Cardiac muscle cell (in vitro differentiated cells and primary cell): ENCODE data around the gene MRPL16. TPM values are rescaled to one million over a fixed set of nuclear protein-coding genes. Genes with fewer than 3 reads are reported as not detected.
"Not testable (repeated sequence)": the region's sequence is repeated elsewhere in the genome, so short reads cannot be mapped to it uniquely, and the experiment has no call there.

Source experiments
- DNase-seq, 2 donors: peaks; one replicate each; pipeline versions ENCODE4 v3.0.0 to v3.0.0-alpha.2; 2010 to 2017; ENCODE audit warnings: low read depth in 1 of 2, low spot score in 1 of 2
- H3K27ac ChIP-seq: fragments of 200-600 bp; sonication (generic); 2 replicates; pipeline ENCODE4 v1.5.1; 2016
- H3K27me3 ChIP-seq: fragments of 200-600 bp; sonication (generic); 2 replicates; pipeline ENCODE4 v1.6.0; 2016; ENCODE audit warnings: control low read depth
- H3K36me3 ChIP-seq: fragments of 200-600 bp; sonication (generic); 2 replicates; pipeline ENCODE4 v1.5.1; 2016; ENCODE audit warnings: control low read depth
- H3K4me1 ChIP-seq: fragments of 200-600 bp; sonication (generic); 2 replicates; pipeline ENCODE4 v1.8.1; 2017; ENCODE audit warnings: low read depth, mild to moderate bottlenecking, mixed run types
- H3K4me3 ChIP-seq: fragments of 200-600 bp; sonication (generic); 2 replicates; pipeline ENCODE4 v1.5.1; 2016; ENCODE audit warnings: mild to moderate bottlenecking
- H3K9me3 ChIP-seq: fragments of 200-600 bp; sonication (generic); 2 replicates; pipeline ENCODE4 v1.5.1; 2017; ENCODE audit warnings: low read depth, mild to moderate bottlenecking, control low read depth
- polyA plus RNA-seq: library from polyadenylated mRNA; unstranded; fragments of >200 nt; fragmentation: Nextera tagmentation; extraction: Ambion mirVana; gene quantifications from 2 replicates; pipeline ENCODE4 v1.2.1, GENCODE V29; 2016
- total RNA-seq: library from RNA; depleted of rRNA; stranded (reverse); fragments of >200 nt; gene quantifications from 2 replicates; pipeline ENCODE4 v1.2.3, GENCODE V29; 2016
- TF ChIP-seq, protein P1 (sequence below): IDR thresholded peaks from 2 replicates; pipeline ENCODE4 v1.5.1; 2012; ENCODE audit warnings: low read depth, mild to moderate bottlenecking, low read length

MRPL16 gene
- total and polyA plus RNA-seq, 2 experiments from 2014 or later = 73.8 to 101 TPM

DNA sequence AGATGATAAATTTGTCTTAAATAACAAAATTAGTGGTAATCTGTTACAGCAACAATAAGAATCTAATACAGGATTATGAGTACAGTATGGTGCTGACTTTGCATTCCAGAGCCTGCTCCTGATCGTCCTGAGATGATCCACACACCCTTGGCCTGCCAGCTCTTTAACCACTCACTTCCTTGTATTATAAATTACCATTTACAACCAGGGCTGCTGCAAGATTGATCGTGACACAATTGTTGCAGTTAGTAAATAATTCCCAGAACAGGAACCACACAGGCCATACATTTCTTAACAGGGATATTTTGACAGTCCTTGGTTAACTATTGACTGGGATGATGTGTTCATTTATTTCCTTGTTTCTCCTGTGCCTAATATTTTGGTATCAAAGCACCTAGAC is 38.6 kb upstream of the MRPL16 start:
- Histone ChIP-seq H3K4me1 (peaks cover 2% of the 10 kb centered on the region), H3K36me3 (no peaks in the 10 kb centered on the region), H3K4me3 (no peak overlapping the region), H3K9me3 (no peaks in the 10 kb centered on the region), H3K27me3 (no peaks in the 10 kb centered on the region), H3K27ac (no peak overlapping the region)
- TF ChIP-seq, protein P1, sequence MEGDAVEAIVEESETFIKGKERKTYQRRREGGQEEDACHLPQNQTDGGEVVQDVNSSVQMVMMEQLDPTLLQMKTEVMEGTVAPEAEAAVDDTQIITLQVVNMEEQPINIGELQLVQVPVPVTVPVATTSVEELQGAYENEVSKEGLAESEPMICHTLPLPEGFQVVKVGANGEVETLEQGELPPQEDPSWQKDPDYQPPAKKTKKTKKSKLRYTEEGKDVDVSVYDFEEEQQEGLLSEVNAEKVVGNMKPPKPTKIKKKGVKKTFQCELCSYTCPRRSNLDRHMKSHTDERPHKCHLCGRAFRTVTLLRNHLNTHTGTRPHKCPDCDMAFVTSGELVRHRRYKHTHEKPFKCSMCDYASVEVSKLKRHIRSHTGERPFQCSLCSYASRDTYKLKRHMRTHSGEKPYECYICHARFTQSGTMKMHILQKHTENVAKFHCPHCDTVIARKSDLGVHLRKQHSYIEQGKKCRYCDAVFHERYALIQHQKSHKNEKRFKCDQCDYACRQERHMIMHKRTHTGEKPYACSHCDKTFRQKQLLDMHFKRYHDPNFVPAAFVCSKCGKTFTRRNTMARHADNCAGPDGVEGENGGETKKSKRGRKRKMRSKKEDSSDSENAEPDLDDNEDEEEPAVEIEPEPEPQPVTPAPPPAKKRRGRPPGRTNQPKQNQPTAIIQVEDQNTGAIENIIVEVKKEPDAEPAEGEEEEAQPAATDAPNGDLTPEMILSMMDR = no peak
- no peak for DNase-seq

DNA sequence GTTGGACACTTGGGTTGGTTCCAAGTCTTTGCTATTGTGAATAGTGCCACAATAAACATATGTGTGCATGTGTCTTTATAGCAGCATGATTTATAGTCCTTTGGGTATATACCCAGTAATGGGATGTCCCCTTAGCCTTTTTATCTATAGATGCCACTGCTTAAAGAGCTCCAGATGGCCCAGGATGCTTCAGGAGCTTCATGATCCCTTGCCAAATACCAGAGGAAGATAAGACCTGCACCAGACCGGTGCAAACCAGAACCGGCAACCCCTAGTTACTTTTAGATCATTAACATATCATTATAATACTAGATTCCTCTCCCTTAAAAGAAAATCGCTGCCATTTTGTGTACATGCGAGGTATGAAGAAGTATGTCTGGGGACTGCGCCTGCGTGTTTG is 37.9 kb upstream of the MRPL16 start:
- not testable (repeated sequence) for H3K27ac ChIP-seq, H3K36me3 ChIP-seq, H3K27me3 ChIP-seq, H3K9me3 ChIP-seq, H3K4me3 ChIP-seq, H3K4me1 ChIP-seq, DNase-seq

DNA sequence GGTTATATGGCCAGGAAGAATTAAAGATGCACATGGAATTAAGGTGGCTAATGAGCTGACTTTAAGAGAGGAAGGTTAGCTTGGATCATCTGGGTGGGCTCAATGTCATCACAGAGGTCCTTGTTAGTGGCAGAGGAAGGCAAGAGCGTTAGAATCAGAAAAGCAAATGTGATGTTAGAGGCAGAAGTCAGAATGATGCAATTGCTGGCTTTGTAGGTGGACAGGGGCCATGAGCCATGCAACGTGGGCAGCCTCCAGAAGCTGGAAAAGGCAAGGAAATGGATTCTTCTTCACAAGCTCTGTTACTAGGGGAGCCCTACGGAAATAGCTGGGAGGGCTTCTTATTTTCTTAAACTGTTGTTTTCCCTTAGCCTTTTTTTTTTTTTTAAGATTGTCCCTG is 37.0 kb upstream of the MRPL16 start:
- H3K36me3 ChIP-seq = no peaks in the 10 kb centered on the region
- H3K9me3 ChIP-seq = no peaks in the 10 kb centered on the region
- DNase-seq = no peak
- no peak overlapping the region for H3K27ac ChIP-seq
- H3K4me3 ChIP-seq = no peak overlapping the region
- peaks cover 2% of the 10 kb centered on the region for H3K4me1 ChIP-seq
- H3K27me3 ChIP-seq = no peaks in the 10 kb centered on the region
- TF ChIP-seq, protein P1 = no peak

DNA sequence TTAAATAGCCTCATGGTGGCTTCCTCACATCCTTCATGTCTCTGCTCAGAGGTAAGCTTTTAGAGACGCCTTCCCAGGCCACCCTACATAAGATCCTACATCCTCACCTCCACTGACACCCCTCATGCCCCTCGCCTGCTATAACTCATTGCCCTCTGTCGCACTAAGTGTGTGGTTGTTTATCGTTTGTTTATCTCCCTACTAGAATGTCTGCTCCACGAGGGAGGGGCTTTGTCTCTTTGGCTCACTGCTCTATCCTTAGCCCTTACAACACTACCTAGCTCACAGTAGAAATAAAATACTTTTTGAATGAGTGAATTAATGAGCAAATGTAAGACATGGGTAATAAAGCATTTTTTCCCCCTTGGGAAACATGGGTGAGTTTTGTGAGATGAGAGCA is 36.0 kb upstream of the MRPL16 start:
- no peak for DNase-seq
- Histone ChIP-seq H3K9me3 (no peaks in the 10 kb centered on the region), H3K4me1 (peaks cover 2% of the 10 kb centered on the region), H3K27ac (no peak overlapping the region), H3K4me3 (no peak overlapping the region), H3K36me3 (no peaks in the 10 kb centered on the region), H3K27me3 (no peaks in the 10 kb centered on the region)
- TF ChIP-seq, protein P1 = no peak

DNA sequence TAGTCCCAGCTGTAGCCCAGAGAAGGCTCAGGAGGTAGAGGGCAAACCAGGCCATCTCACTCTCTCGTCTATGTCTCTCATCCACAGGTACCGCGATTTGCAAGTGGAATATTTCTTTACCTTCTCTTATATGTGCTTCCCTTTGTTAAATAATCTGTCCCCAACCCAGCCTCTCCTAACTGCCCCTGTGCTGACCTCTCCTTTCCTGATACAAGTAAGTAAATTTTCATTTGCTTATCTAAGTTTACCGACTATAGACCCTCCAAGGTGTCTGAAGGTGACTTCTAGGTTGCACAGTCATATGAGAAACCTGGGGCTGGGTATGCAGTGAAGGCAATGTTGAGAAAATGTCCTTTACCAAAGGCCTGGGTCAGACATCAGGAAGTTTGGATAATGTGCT is 34.8 kb upstream of the MRPL16 start, which contains the start of gene CBLIF:
CBLIF (minus strand) TSS at position 101 of the 400 bp plus-strand sequence; CDS start at position 55, 46 bp downstream.
- no peaks in the 10 kb centered on the region for H3K27me3 ChIP-seq
- H3K9me3 ChIP-seq = no peaks in the 10 kb centered on the region
- DNase-seq = no peak
- TF ChIP-seq, protein P1 = no peak
- H3K36me3 ChIP-seq = no peaks in the 10 kb centered on the region
- no peak within 1 kb of the TSS for H3K4me3 ChIP-seq
- peaks cover 2% of the 10 kb centered on the region for H3K4me1 ChIP-seq
- H3K27ac ChIP-seq = no peak within 1 kb of the TSS

DNA sequence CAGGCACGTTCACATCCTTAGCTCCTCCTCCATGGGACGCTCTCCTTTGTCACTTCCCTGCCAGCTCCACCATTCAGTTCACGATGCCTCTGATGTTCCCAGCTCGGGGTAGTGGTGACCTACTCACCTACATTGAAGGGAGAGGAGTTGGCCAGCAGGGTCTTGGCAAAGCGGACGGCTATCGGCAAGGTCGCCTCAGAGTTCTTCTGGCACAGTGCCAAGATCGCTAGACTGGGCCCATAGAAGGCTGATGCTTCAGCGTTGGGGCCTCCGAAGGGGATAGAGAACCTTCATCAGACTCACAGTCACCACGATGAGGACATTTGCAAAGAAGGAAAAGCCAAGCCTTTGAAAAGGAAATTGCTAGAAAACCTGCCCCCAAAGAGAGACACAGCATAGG is 31.7 kb upstream of the MRPL16 start:
- Histone ChIP-seq H3K4me3 (no peak overlapping the region), H3K4me1 (peaks cover 2% of the 10 kb centered on the region), H3K27ac (no peak overlapping the region), H3K9me3 (no peaks in the 10 kb centered on the region), H3K27me3 (no peaks in the 10 kb centered on the region), H3K36me3 (no peaks in the 10 kb centered on the region)
- TF ChIP-seq, protein P1 = no peak
- no peak for DNase-seq
